GM21360 (cell line): ENCODE results near the gene GAS2L1.

ENCODE experiments used
- ATAC-seq: cut with Tn5 transposase; IDR thresholded peaks from one replicate; pipeline ENCODE4 v1.9.1; 2021; ENCODE audit warnings: mild to moderate bottlenecking, moderate library complexity; ENCODE audit not compliant: unreplicated experiment

GAS2L1 gene

GRCh38 chr22:29308791-29309262 lies 2.4 kb downstream of the GAS2L1 start:
- ATAC-seq = no peak

GRCh38 chr22:29309332-29310064 lies 3.0 kb downstream of the GAS2L1 start:
- ATAC-seq = no peak

GRCh38 chr22:29310065-29310862 lies 3.8 kb downstream of the GAS2L1 start:
- no peak for ATAC-seq

GRCh38 chr22:29310863-29311339 lies 4.5 kb downstream of the GAS2L1 start:
- no peak for ATAC-seq

GRCh38 chr22:29311464-29312217 lies 5.2 kb downstream of the GAS2L1 start:
- ATAC-seq = no peak

- ATAC-seq = no peak
These were observed 6.0 kb downstream of the GAS2L1 start for GRCh38 chr22:29312218-29313125.

- no peak for ATAC-seq
These were observed 6.7 kb downstream of the GAS2L1 start for GRCh38 chr22:29313126-29313575.

- no peak for ATAC-seq
These were observed 7.4 kb downstream of the GAS2L1 start for GRCh38 chr22:29313576-29314466.

- no peak for ATAC-seq
These were observed 8.3 kb downstream of the GAS2L1 start for GRCh38 chr22:29314537-29315285.

GRCh38 chr22:29315286-29316140 lies 9.1 kb downstream of the GAS2L1 start, which contains the start of gene RASL10A:
RASL10A (minus strand) TSS chr22:29315697; CDS start chr22:29315246, 451 bp downstream.
- no peak for ATAC-seq

GRCh38 chr22:29316141-29316828 lies 9.8 kb downstream of the GAS2L1 start:
- no peak for ATAC-seq

- ATAC-seq = no peak
These were observed 11.5 kb downstream of the GAS2L1 start for GRCh38 chr22:29317827-29318454.

GRCh38 chr22:29319072-29319471 lies 12.6 kb downstream of the GAS2L1 start:
- no peak for ATAC-seq

GRCh38 chr22:29320546-29320945 lies 14.1 kb downstream of the GAS2L1 start:
- no peak for ATAC-seq

GRCh38 chr22:29323641-29324040 lies 17.2 kb downstream of the GAS2L1 start:
- ATAC-seq = no peak

GRCh38 chr22:29325356-29325755 lies 18.9 kb downstream of the GAS2L1 start:
- ATAC-seq = no peak
